Chondrocyte (in vitro differentiated cells): ENCODE data around the gene GALNT17. TPM values are rescaled to one million over a fixed set of nuclear protein-coding genes. Genes with fewer than 3 reads are reported as not detected.
A peak's percentile ranks its signal among the peaks of the same experiment; 100 is the strongest.

Experiments
- DNase-seq: peaks from one replicate; pipeline ENCODE4 v3.0.0; 2021; ENCODE audit warnings: mixed read lengths, low spot score
- H3K27ac Mint-ChIP-seq: one replicate; pipeline ENCODE4 v1.8.0; 2021; ENCODE audit warnings: mild to moderate bottlenecking, moderate library complexity, mixed read lengths; ENCODE audit not compliant: unreplicated experiment
- H3K27me3 Mint-ChIP-seq: 2 replicates; pipeline ENCODE4 v1.8.0; 2021; ENCODE audit warnings: low read depth, mixed read lengths
- H3K36me3 Mint-ChIP-seq: 2 replicates; pipeline ENCODE4 v1.8.0; 2021; ENCODE audit warnings: low read depth, mixed read lengths
- H3K4me1 Mint-ChIP-seq: 2 replicates; pipeline ENCODE4 v1.8.0; 2021; ENCODE audit warnings: low read depth, mild to moderate bottlenecking, mixed read lengths
- H3K4me3 Mint-ChIP-seq: one replicate; pipeline ENCODE4 v1.8.0; 2021; ENCODE audit warnings: mild to moderate bottlenecking, moderate library complexity, mixed read lengths; ENCODE audit not compliant: unreplicated experiment
- H3K9me3 Mint-ChIP-seq: 2 replicates; pipeline ENCODE4 v1.8.0; 2021; ENCODE audit warnings: low read depth, mixed read lengths
- total RNA-seq: library from RNA; stranded (reverse); gene quantifications from 3 replicates; pipeline ENCODE4 v1.2.1, GENCODE V29; 2021
- TF ChIP-seq, protein P1 (sequence below): fragments of 200-600 bp; sonication (generic); IDR thresholded peaks from 2 replicates; pipeline ENCODE4 v1.5.0; 2021; ENCODE audit warnings: antibody characterized with exemption, mild to moderate bottlenecking, moderate library complexity

The GALNT17 gene
- total RNA-seq, 1 donor from 2014 or later: 24.4 TPM

GRCh38 chr7:71303566-71303965 lies 171.6 kb downstream of the GALNT17 start:
- peak overlapping the region; percentile 3 for H3K4me3 Mint-ChIP-seq
- DNase-seq: no peak
- H3K27ac Mint-ChIP-seq: peak overlapping the region; percentile 13
- peaks cover 56% of the 10 kb centered on the region for H3K4me1 Mint-ChIP-seq
- no peaks in the 10 kb centered on the region for H3K27me3 Mint-ChIP-seq
- no peaks in the 10 kb centered on the region for H3K36me3 Mint-ChIP-seq
- TF ChIP-seq, protein P1, sequence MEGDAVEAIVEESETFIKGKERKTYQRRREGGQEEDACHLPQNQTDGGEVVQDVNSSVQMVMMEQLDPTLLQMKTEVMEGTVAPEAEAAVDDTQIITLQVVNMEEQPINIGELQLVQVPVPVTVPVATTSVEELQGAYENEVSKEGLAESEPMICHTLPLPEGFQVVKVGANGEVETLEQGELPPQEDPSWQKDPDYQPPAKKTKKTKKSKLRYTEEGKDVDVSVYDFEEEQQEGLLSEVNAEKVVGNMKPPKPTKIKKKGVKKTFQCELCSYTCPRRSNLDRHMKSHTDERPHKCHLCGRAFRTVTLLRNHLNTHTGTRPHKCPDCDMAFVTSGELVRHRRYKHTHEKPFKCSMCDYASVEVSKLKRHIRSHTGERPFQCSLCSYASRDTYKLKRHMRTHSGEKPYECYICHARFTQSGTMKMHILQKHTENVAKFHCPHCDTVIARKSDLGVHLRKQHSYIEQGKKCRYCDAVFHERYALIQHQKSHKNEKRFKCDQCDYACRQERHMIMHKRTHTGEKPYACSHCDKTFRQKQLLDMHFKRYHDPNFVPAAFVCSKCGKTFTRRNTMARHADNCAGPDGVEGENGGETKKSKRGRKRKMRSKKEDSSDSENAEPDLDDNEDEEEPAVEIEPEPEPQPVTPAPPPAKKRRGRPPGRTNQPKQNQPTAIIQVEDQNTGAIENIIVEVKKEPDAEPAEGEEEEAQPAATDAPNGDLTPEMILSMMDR: no peak
- no peaks in the 10 kb centered on the region for H3K9me3 Mint-ChIP-seq

DNA sequence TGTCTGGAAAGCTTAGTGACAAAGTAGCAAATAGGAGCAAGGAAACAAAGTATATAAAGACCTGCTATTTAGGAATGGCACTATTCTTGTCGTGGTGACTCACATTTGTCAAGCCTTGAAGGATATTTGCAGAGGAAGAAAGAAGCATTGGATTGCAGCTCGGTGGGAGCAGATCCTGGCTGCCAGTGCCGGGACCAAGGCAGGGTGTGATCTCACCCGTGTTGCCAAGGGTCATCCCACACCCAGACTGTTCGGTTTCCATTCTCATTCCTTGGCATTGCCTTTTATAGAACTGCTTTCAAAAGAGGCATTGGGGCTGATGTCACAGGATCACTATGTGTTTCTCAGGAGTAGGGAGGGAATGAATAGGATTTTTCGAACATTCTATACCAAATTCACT lies 176.2 kb downstream of the GALNT17 start:
- peak overlapping the region; percentile 47 for H3K4me3 Mint-ChIP-seq
- H3K27me3 Mint-ChIP-seq: no peaks in the 10 kb centered on the region
- peak overlapping the region; percentile 98 for H3K27ac Mint-ChIP-seq
- no peak for DNase-seq
- TF ChIP-seq, protein P1: no peak
- peaks cover 84% of the 10 kb centered on the region for H3K4me1 Mint-ChIP-seq
- H3K9me3 Mint-ChIP-seq: no peaks in the 10 kb centered on the region
- H3K36me3 Mint-ChIP-seq: peaks cover 2% of the 10 kb centered on the region

DNA sequence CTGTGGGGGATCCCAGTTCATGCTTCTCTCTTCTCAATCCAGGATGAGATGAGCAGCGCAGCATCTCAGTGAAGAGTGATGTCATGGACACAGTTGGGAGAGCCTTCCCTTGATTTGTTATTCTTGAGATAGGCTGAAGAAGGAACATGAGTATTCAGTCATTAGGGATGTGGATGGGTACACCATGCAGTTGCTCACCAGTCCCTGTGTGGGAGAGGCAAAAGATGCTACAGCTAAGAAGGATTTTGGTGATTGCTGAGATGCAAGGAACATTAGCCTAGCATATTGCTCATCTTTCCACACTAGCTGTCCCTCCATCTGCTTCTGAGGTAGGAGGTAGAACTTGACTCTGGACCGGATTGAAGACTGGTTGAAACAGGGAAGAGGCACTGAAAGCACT lies 179.6 kb downstream of the GALNT17 start:
- peaks cover 5% of the 10 kb centered on the region for H3K36me3 Mint-ChIP-seq
- H3K4me1 Mint-ChIP-seq: peaks cover 70% of the 10 kb centered on the region
- H3K27ac Mint-ChIP-seq: no peak overlapping the region
- DNase-seq: no peak
- TF ChIP-seq, protein P1: no peak
- H3K27me3 Mint-ChIP-seq: no peaks in the 10 kb centered on the region
- H3K4me3 Mint-ChIP-seq: no peak overlapping the region
- peaks cover 12% of the 10 kb centered on the region for H3K9me3 Mint-ChIP-seq

DNA sequence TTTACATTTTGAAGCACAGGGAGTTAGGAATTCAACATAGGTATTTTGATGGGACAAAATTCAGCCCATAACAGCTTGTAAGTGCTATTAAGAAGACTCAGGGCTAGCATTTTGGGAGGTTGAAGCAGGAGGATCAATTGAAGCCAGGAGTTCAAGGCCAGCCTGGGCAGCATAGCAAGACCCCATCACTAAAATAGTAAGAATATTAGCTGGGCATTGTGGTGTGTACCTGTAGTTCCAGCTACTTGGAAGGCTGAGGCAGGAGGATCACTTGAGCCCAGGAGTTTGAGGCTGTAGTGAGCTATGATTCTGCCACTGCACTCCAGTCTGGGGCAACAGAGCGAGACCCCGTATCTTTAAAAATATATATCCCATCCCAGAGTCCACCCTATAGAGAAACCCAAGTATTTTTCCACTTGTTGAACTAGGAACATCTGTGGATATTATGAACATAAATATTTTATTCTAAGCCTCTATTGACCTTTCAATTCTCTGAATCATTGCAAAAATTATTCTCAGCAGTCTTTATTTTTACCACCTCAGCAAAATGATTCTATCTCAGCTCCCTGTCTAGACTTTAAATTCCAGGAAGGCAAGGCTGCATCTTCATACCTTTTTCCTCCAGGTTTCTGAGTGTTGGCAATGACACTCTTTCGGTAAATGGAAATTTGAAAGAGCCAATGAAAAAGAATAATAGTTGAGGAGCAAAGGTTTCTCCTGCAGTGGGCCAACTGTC lies 181.0 kb downstream of the GALNT17 start:
- TF ChIP-seq, protein P1: no peak
- peaks cover 64% of the 10 kb centered on the region for H3K4me1 Mint-ChIP-seq
- peak overlapping the region; percentile 57 for H3K27ac Mint-ChIP-seq
- H3K36me3 Mint-ChIP-seq: peaks cover 6% of the 10 kb centered on the region
- DNase-seq: no peak
- H3K4me3 Mint-ChIP-seq: no peak overlapping the region
- H3K27me3 Mint-ChIP-seq: no peaks in the 10 kb centered on the region
- H3K9me3 Mint-ChIP-seq: peaks cover 12% of the 10 kb centered on the region

DNA sequence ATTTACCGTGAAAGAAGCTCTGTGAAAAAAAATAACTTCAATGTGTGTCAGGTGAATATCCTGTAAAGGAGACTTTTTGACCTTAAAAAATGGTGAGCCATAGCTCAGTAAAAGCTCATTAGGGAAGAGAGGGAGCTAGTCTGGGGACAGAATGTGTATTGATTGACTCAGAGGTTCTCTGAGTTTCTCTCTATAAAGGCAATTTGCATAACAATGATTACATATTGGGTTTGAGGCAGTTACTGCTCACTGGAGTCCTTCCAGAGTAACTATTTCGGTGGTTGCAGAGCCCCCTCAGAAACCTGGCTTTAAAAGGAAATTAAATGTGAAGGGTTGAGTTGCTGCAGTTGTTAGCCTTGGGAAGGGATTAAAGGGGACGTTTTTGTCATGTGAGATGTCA lies 181.6 kb downstream of the GALNT17 start:
- Mint-ChIP-seq H3K36me3 (peaks cover 6% of the 10 kb centered on the region), H3K27ac (peak overlapping the region; percentile 43), H3K27me3 (no peaks in the 10 kb centered on the region), H3K9me3 (peaks cover 12% of the 10 kb centered on the region), H3K4me1 (peaks cover 58% of the 10 kb centered on the region), H3K4me3 (no peak overlapping the region)
- TF ChIP-seq, protein P1: no peak
- no peak for DNase-seq
